ENCODE data around the gene BCR.

- TF ChIP-seq, protein P1, sequence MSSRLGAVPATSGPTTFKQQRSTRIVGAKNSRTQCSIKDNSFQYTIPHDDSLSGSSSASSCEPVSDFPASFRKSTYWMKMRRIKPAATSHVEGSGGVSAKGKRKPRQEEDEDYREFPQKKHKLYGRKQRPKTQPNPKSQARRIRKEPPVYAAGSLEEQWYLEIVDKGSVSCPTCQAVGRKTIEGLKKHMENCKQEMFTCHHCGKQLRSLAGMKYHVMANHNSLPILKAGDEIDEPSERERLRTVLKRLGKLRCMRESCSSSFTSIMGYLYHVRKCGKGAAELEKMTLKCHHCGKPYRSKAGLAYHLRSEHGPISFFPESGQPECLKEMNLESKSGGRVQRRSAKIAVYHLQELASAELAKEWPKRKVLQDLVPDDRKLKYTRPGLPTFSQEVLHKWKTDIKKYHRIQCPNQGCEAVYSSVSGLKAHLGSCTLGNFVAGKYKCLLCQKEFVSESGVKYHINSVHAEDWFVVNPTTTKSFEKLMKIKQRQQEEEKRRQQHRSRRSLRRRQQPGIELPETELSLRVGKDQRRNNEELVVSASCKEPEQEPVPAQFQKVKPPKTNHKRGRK (CRISPR knock-in tag; IDR thresholded peaks at IDR 0.05; ENCODE audit: borderline replicate concordance) = no peak
- TF ChIP-seq, protein P2, sequence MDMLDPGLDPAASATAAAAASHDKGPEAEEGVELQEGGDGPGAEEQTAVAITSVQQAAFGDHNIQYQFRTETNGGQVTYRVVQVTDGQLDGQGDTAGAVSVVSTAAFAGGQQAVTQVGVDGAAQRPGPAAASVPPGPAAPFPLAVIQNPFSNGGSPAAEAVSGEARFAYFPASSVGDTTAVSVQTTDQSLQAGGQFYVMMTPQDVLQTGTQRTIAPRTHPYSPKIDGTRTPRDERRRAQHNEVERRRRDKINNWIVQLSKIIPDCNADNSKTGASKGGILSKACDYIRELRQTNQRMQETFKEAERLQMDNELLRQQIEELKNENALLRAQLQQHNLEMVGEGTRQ (CRISPR knock-in tag; IDR thresholded peaks at IDR 0.05) = no peak
- TF ChIP-seq, protein P3, sequence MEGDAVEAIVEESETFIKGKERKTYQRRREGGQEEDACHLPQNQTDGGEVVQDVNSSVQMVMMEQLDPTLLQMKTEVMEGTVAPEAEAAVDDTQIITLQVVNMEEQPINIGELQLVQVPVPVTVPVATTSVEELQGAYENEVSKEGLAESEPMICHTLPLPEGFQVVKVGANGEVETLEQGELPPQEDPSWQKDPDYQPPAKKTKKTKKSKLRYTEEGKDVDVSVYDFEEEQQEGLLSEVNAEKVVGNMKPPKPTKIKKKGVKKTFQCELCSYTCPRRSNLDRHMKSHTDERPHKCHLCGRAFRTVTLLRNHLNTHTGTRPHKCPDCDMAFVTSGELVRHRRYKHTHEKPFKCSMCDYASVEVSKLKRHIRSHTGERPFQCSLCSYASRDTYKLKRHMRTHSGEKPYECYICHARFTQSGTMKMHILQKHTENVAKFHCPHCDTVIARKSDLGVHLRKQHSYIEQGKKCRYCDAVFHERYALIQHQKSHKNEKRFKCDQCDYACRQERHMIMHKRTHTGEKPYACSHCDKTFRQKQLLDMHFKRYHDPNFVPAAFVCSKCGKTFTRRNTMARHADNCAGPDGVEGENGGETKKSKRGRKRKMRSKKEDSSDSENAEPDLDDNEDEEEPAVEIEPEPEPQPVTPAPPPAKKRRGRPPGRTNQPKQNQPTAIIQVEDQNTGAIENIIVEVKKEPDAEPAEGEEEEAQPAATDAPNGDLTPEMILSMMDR (IDR thresholded peaks at IDR 0.05) = no peak
- TF ChIP-seq, protein P4, sequence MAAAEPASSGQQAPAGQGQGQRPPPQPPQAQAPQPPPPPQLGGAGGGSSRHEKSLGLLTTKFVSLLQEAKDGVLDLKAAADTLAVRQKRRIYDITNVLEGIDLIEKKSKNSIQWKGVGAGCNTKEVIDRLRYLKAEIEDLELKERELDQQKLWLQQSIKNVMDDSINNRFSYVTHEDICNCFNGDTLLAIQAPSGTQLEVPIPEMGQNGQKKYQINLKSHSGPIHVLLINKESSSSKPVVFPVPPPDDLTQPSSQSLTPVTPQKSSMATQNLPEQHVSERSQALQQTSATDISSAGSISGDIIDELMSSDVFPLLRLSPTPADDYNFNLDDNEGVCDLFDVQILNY (CRISPR knock-in tag; IDR thresholded peaks at IDR 0.05) = no peak
Measured at GRCh38 chr22:23199159-23199558, 18.9 kb downstream of the BCR start.

Data from WTC11 (cell line).